Right cardiac atrium (tissue), 5 donors: ENCODE results near the gene CFAP74. TPM values are rescaled to one million over a fixed set of nuclear protein-coding genes. Genes with fewer than 3 reads are reported as not detected.
A peak's percentile ranks its signal among the peaks of the same experiment; 100 is the strongest.
"Not testable (repeated sequence)": the region's sequence is repeated elsewhere in the genome, so short reads cannot be mapped to it uniquely, and the experiment has no call there.

Source experiments
- ATAC-seq, 2 donors: fragments of 200-7000 bp; cut with Tn5 transposase; one replicate each; pipeline versions ENCODE4 v1.8.0 to v1.9.1; 2020; ENCODE audit warnings: moderate library complexity in 2 of 2, mild to moderate bottlenecking in 1 of 2
- DNase-seq, 3 donors: peaks; one replicate each; pipeline ENCODE4 v3.0.0-alpha.2; 2020
- H3K27ac ChIP-seq: one replicate; pipeline ENCODE4 v1.5.1; 2013; ENCODE audit warnings: mild to moderate bottlenecking, low read length, control low read depth, moderate library complexity
- H3K27me3 ChIP-seq: one replicate; pipeline ENCODE4 v1.6.1; 2013; ENCODE audit not compliant: control insufficient read depth, insufficient read depth
- H3K4me1 ChIP-seq: one replicate; pipeline ENCODE4 v1.6.1; 2013; ENCODE audit warnings: low read length; ENCODE audit not compliant: control insufficient read depth, insufficient read depth
- H3K4me3 ChIP-seq: one replicate; pipeline ENCODE4 v1.5.1; 2013; ENCODE audit warnings: low read length, control low read depth
- H3K9me3 ChIP-seq: one replicate; pipeline ENCODE4 v1.6.1; 2013; ENCODE audit warnings: low read length; ENCODE audit not compliant: control insufficient read depth
- WGBS: extraction: QIAGEN DNeasy Blood & Tissue Kit; methylation state at CpG from one replicate; pipeline ENCODE4 v1.1.7; 2013; 5-methylcytosine and 5-hydroxymethylcytosine counted together
- intact Hi-C, 4 donors: fragments of 100-400 bp; cut with DNase I; formaldehyde crosslinking; loops; one replicate each; pipeline versions ENCODE4 v1.11.0 to v1.14.0; 2022 to 2023
- polyA plus RNA-seq: library from polyadenylated mRNA; stranded (reverse); fragments of 200-250 nt; gene quantifications from one replicate; pipeline ENCODE4 v1.2.3, GENCODE V29; 2013
- total RNA-seq, 4 donors: library from RNA; stranded (reverse); fragmentation: NEBNext Ultra II Directional; extraction: Animal tissue kit (Norgen Biotek cat#: 25700); gene quantifications; one replicate each; pipeline ENCODE4 v1.2.1, GENCODE V29; 2021
- donor health status: healthy with polysubstance abuse.
- donor health status: DM: no; HTN: yes; CAD: no.
- donor health status: DM: no; HTN: no; CAD: no.
- donor health status: DM: no; HTN: yes; CAD: no; lungs with severe emphysema.
- donor health status: DM: yes; HTN: yes; CAD: no.

The CFAP74 gene
- total and polyA plus RNA-seq, 5 donors = 0.11 TPM; not detected in 4

- 82% methylated on average over 4 of the region's 21 CpGs for WGBS
- H3K27ac ChIP-seq, H3K4me1 ChIP-seq, intact Hi-C loops, DNase-seq, ATAC-seq, H3K4me3 ChIP-seq, H3K9me3 ChIP-seq, H3K27me3 ChIP-seq: not testable (repeated sequence)
Observed at GRCh38 chr1:1934848-1935247, 68.7 kb downstream of the CFAP74 start.

GRCh38 chr1:1929639-1930545, 73.7 kb downstream of the CFAP74 start:
- no peaks in the 10 kb centered on the region for H3K27me3 ChIP-seq
- no peaks in the 10 kb centered on the region for H3K4me1 ChIP-seq
- H3K4me3 ChIP-seq = no peak overlapping the region
- no peak overlapping the region for H3K27ac ChIP-seq
- no peaks in the 10 kb centered on the region for H3K9me3 ChIP-seq
- intact Hi-C loops = no loop called here
- DNase-seq (peak; percentile 10 to 46 (median 35)), ATAC-seq (no peak)
- 85% methylated on average over 38 of the region's 38 CpGs for WGBS

- 64% methylated on average over 10 of the region's 10 CpGs for WGBS
- no peaks in the 10 kb centered on the region for H3K9me3 ChIP-seq
- intact Hi-C loops = no loop called here
- no peaks in the 10 kb centered on the region for H3K4me1 ChIP-seq
- DNase-seq = peak; percentile 2 to 42 (median 27)
- ATAC-seq = no peak
- H3K4me3 ChIP-seq = no peak overlapping the region
- H3K27ac ChIP-seq = no peak overlapping the region
- H3K27me3 ChIP-seq = no peaks in the 10 kb centered on the region
Observed at GRCh38 chr1:1929102-1929638, 74.4 kb downstream of the CFAP74 start.

- WGBS = 63% methylated on average over 33 of the region's 34 CpGs
Observed at GRCh38 chr1:1928231-1929101, 75.1 kb downstream of the CFAP74 start.

DNA sequence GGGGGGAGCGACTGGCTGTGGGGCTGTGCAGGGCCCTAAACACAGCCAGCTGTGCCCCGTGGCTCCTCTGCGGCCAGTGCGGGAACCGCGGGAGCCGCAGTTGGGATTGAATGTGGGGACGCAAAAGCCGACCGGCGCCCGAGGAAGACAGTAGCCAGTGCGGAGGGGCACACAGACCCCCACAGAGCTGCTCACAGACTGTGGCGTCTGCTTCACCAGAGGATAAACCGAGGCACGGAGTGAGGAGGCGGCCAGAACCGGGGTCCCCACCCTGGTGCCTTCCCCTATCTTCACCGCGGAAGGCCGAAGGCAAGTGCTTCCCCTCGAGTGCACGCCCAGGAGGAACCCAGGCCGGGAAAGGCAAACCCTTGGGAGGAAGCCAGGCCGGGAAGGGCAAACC, 75.8 kb downstream of the CFAP74 start:
- Histone ChIP-seq H3K4me3 (no peak overlapping the region), H3K27ac (no peak overlapping the region), H3K27me3 (no peaks in the 10 kb centered on the region), H3K4me1 (no peaks in the 10 kb centered on the region), H3K9me3 (no peaks in the 10 kb centered on the region)
- WGBS = 74% methylated on average over 25 of the region's 25 CpGs
- intact Hi-C loops = no loop called here
- ATAC-seq = peak in 1 of 2 donors; percentile 15
- DNase-seq = peak in 2 of 3 donors; percentile 27 to 61

More at GRCh38 chr1:1928231-1929101, 75.1 kb downstream of the CFAP74 start:
- DNase-seq (peak in 2 of 3 donors; percentile 35 to 44), ATAC-seq (peak in 1 of 2 donors; percentile 10)
- H3K9me3 ChIP-seq = no peaks in the 10 kb centered on the region
- no peaks in the 10 kb centered on the region for H3K4me1 ChIP-seq
- H3K27ac ChIP-seq = no peak overlapping the region
- no peaks in the 10 kb centered on the region for H3K27me3 ChIP-seq
- intact Hi-C loops = no loop called here
- no peak overlapping the region for H3K4me3 ChIP-seq

DNA sequence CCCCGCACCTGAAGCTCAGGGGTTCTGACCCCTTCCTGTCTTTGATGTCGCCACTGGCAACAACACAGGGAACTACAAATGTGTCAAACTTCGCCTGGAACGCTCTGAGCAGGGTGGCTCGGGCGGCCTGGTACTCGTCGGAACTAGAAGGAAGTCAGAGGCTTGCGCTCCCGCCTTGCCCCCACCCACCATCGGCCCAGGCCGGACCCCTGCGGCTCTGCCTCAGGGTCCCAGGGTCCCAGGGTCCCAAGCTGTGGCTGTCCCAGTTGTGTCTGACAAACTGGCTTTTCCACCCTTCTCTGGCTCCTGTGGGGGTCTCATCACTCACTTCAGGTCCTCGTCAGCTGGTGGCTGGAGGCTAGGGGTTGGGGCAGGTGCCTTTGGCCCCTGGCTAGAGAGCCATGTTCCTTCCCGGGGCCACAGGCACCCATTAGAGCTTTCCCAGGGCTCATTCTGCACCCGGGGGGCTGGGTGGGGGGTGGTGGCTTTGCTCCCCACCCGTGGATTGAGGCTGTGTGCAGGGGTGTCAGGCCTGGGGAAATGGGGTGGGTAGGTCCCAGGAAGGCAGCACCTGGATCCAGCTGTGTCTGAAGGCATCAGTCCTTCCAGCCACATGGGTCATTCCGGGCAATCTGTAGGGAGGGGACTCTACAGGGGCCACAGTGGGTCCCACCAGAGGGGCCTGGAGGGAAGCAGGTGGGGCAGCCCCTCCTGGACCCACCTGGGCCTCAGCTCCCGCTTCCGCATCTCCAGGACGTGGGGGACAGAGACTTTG, 76.5 kb downstream of the CFAP74 start:
- H3K4me1 ChIP-seq = no peaks in the 10 kb centered on the region
- no peak overlapping the region for H3K4me3 ChIP-seq
- no peaks in the 10 kb centered on the region for H3K9me3 ChIP-seq
- DNase-seq (peak in 2 of 3 donors; percentile 31 to 56), ATAC-seq (no peak)
- H3K27me3 ChIP-seq = no peaks in the 10 kb centered on the region
- intact Hi-C loops = no loop called here
- 79% methylated on average over 21 of the region's 21 CpGs for WGBS
- no peak overlapping the region for H3K27ac ChIP-seq

DNA sequence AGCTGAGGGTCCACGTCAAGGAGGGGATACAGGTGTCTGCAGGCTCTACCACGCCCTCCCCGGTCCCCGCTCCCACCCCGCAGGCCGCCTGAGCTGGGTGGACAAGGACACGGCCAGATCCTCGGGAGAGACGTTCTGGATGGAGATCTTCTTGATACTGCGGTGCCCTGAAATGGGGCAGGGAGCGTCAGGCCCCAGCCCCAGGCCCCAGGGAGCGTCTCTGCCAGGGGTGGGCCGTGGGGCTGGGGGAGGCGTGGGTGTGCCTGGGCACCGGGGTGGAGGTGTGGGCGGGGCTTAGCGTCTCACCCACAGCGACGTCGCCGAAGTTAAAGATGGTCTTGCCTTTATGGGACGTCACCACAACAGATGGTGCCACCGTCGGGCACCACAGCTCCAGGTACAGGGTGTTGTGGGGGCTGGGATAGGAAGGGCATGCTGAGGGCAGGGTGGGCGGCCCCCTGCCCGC, 77.2 kb downstream of the CFAP74 start:
- DNase-seq = peak in 2 of 3 donors; percentile 20 to 60
- no peak overlapping the region for H3K4me3 ChIP-seq
- intact Hi-C loops = no loop called here
- no peaks in the 10 kb centered on the region for H3K27me3 ChIP-seq
- WGBS = 81% methylated on average over 26 of the region's 26 CpGs
- no peaks in the 10 kb centered on the region for H3K9me3 ChIP-seq
- no peak overlapping the region for H3K27ac ChIP-seq
- no peaks in the 10 kb centered on the region for H3K4me1 ChIP-seq
- no peak for ATAC-seq

DNA sequence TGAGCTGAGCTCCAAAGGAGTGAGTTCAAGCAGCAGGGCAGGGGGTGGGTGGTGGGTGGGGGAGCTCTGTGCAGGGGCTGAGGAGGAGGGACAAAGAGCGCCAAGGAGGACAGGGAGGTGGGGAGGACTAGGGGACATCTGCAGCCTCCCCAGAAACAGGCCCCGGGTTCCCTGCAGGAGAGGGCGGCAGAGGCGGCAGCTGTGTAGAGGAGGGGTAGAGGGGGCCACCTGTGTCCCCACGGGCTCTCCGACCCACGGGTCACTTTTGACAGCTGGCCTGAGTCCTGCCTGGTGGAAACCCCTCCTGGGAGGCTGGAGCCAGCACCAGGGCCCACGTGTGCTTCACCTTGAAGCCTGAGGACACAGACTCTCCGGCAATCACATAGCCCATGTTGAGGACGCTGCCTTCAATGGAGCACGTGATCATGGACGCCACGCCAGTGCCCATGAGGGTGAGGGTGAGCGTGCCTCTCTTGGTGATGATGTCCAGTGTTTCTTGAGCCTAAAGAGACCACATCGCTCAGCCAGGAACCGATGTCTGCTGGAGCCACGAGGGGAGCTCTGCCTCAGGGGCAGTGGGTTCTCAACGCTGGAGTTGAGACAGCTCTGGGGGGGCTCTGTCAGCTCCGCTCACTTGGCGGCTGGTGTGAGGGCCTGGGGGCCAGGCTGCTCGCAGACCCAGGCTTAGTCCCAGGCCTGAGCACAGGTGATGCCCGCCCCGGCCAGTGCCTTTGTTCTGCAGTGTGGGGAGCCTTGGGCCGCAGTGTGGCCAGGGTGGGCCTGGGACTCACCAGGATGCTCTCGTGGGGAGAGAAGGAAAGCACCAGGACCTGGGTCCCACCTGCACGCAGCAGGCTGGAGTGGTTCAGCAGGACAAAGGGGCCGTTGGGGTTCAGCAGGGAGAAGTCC, 77.9 kb downstream of the CFAP74 start:
- no peaks in the 10 kb centered on the region for H3K27me3 ChIP-seq
- intact Hi-C loops = no loop called here
- DNase-seq = peak in 2 of 3 donors; percentile 39 to 41
- ATAC-seq = no peak
- H3K4me1 ChIP-seq = no peaks in the 10 kb centered on the region
- no peaks in the 10 kb centered on the region for H3K9me3 ChIP-seq
- no peak overlapping the region for H3K4me3 ChIP-seq
- WGBS = 81% methylated on average over 27 of the region's 27 CpGs
- no peak overlapping the region for H3K27ac ChIP-seq

- WGBS = 91% methylated on average over 21 of the region's 21 CpGs
- DNase-seq = peak in 1 of 3 donors; percentile 35
- Histone ChIP-seq H3K4me3 (no peak overlapping the region), H3K27me3 (no peaks in the 10 kb centered on the region), H3K9me3 (no peaks in the 10 kb centered on the region), H3K4me1 (no peaks in the 10 kb centered on the region), H3K27ac (no peak overlapping the region)
- no peak for ATAC-seq
- intact Hi-C loops = no loop called here
Observed at GRCh38 chr1:1924849-1925248, 78.7 kb downstream of the CFAP74 start.
